Prostate gland (tissue), 2 donors: ENCODE measurements around the gene DMXL1. TPM values are rescaled to one million over a fixed set of nuclear protein-coding genes. Genes with fewer than 3 reads are reported as not detected.
"Not testable (repeated sequence)": the region's sequence is repeated elsewhere in the genome, so short reads cannot be mapped to it uniquely, and the experiment has no call there.

Source experiments
- DNase-seq: peaks from one replicate; pipeline ENCODE4 v3.0.0-alpha.2; 2019; ENCODE audit warnings: low spot score
- H3K27ac ChIP-seq, 2 donors: fragments of 200-600 bp; sonication (generic); 2 replicates each; pipeline ENCODE4 v1.5.1; 2017 to 2019
- H3K27me3 ChIP-seq: fragments of 200-600 bp; sonication (generic); replicated peaks from 2 replicates; pipeline ENCODE4 v1.5.1; 2019; ENCODE audit not compliant: insufficient read depth
- H3K36me3 ChIP-seq, 2 donors: fragments of 200-600 bp; sonication (generic); 1 replicate in 1 of 2; 2 replicates in 1 of 2; pipeline versions ENCODE4 v1.5.1 to v1.8.1; 2017 to 2019
- H3K4me1 ChIP-seq: fragments of 200-600 bp; sonication (generic); replicated peaks from 2 replicates; pipeline ENCODE4 v1.5.1; 2019
- H3K4me3 ChIP-seq, 2 donors: fragments of 200-600 bp; sonication (generic); 2 replicates each; pipeline ENCODE4 v1.5.1; 2017 to 2019
- H3K9me3 ChIP-seq: fragments of 200-600 bp; sonication (generic); 2 replicates; pipeline ENCODE4 v1.5.1; 2017
- CTCF ChIP-seq, 4 experiments: fragments of 200-600 bp in 2 of 4; fragments of 450-650 bp in 2 of 4; sonication (generic) in 2 of 4; IDR thresholded peaks; 1 replicate in 3 of 4; 2 replicates in 1 of 4; pipeline ENCODE4 v1.5.1; 2016 to 2019; ENCODE audit warnings: antibody characterized with exemption in 4 of 4, mild to moderate bottlenecking in 2 of 4, moderate library complexity in 2 of 4
- POLR2A ChIP-seq: fragments of 450-650 bp; IDR thresholded peaks from one replicate; pipeline ENCODE4 v1.6.1; 2016; ENCODE audit warnings: antibody characterized with exemption, mild to moderate bottlenecking
- POLR2AphosphoS5 ChIP-seq: sonication (generic); formaldehyde crosslinking; IDR thresholded peaks from one replicate; pipeline ENCODE4 v1.6.1; 2017; ENCODE audit warnings: antibody characterized with exemption
- WGBS: methylation state at CpG from one replicate; pipeline ENCODE4 v1.1.5; 2018; 5-methylcytosine and 5-hydroxymethylcytosine counted together
- intact Hi-C: fragments of 100-400 bp; cut with DNase I; formaldehyde crosslinking; loops from one replicate; pipeline ENCODE4 v1.14.2; 2022
- total RNA-seq, 2 donors: library from RNA; depleted of rRNA; stranded (reverse); fragments of >200 nt; gene quantifications; one replicate each; pipeline ENCODE4 v1.1.0, GENCODE V29; 2016

The DMXL1 gene
- total RNA-seq, 2 donors from 2014 or later = 89.2 to 180 TPM

- no peak for DNase-seq
- intact Hi-C loops = no loop called here
- Histone ChIP-seq H3K36me3 (no peaks in the 10 kb centered on the region), H3K9me3 (no peaks in the 10 kb centered on the region), H3K4me3 (no peak overlapping the region), H3K27me3 (no peaks in the 10 kb centered on the region), H3K4me1 (no peaks in the 10 kb centered on the region), H3K27ac (no peak overlapping the region)
- TF ChIP-seq CTCF (IDR thresholded peaks at IDR 0.05) (no peak), POLR2A (no peak), POLR2AphosphoS5 (no peak)
- 85% methylated on average over 6 of the region's 6 CpGs for WGBS
Observed at GRCh38 chr5:119238265-119239118, 167.6 kb downstream of the DMXL1 start.

GRCh38 chr5:119239119-119239417 is 168.2 kb downstream of the DMXL1 start:
- Histone ChIP-seq H3K4me3 (no peak overlapping the region), H3K4me1 (no peaks in the 10 kb centered on the region), H3K27me3 (no peaks in the 10 kb centered on the region), H3K9me3 (no peaks in the 10 kb centered on the region), H3K27ac (no peak overlapping the region), H3K36me3 (no peaks in the 10 kb centered on the region)
- no peak for TF ChIP-seq POLR2AphosphoS5
- no peak for TF ChIP-seq POLR2A
- TF ChIP-seq CTCF (IDR thresholded peaks at IDR 0.05) = no peak
- intact Hi-C loops = no loop called here
- no peak for DNase-seq

- intact Hi-C loops, H3K4me1 ChIP-seq, H3K27ac ChIP-seq, DNase-seq, H3K4me3 ChIP-seq, H3K9me3 ChIP-seq, H3K27me3 ChIP-seq, H3K36me3 ChIP-seq: not testable (repeated sequence)
- 90% methylated on average over 3 of the region's 3 CpGs for WGBS
Observed at GRCh38 chr5:119239826-119240225, 168.9 kb downstream of the DMXL1 start.

- no peaks in the 10 kb centered on the region for H3K9me3 ChIP-seq
- TF ChIP-seq POLR2AphosphoS5 = no peak
- no peak for TF ChIP-seq POLR2A
- no peak for TF ChIP-seq CTCF (IDR thresholded peaks at IDR 0.05)
Observed at GRCh38 chr5:119243888-119244287, 173.0 kb downstream of the DMXL1 start.

GRCh38 chr5:119250946-119251901 is 180.3 kb downstream of the DMXL1 start:
- Histone ChIP-seq H3K36me3 (no peaks in the 10 kb centered on the region), H3K27ac (no peak overlapping the region), H3K27me3 (no peaks in the 10 kb centered on the region), H3K4me3 (no peak overlapping the region), H3K9me3 (no peaks in the 10 kb centered on the region), H3K4me1 (no peaks in the 10 kb centered on the region)
- intact Hi-C loops = no loop called here
- 93% methylated on average over 7 of the region's 7 CpGs for WGBS
- no peak for TF ChIP-seq POLR2AphosphoS5
- DNase-seq = no peak

More at GRCh38 chr5:119243888-119244287, 173.0 kb downstream of the DMXL1 start:
- Histone ChIP-seq H3K36me3 (no peaks in the 10 kb centered on the region), H3K4me3 (no peak overlapping the region), H3K27ac (no peak overlapping the region), H3K27me3 (no peaks in the 10 kb centered on the region), H3K4me1 (no peaks in the 10 kb centered on the region)
- 86% methylated on average over 3 of the region's 3 CpGs for WGBS
- intact Hi-C loops = no loop called here
- DNase-seq = no peak
